Endothelial cell of umbilical vein (primary cell): ENCODE data around the gene SMARCA2. TPM values are rescaled to one million over a fixed set of nuclear protein-coding genes. Genes with fewer than 3 reads are reported as not detected.

ENCODE experiments used
- BruUV-seq: library from RNA; stranded (reverse); fragments of 400-500 nt; replicated peaks from 2 replicates; lab custom pipeline; 2021; lab: Mats Ljungman, UMichigan
- CTCF ChIA-PET: fragments of 300-600, 350-600 bp; sonication (Branson Sonifier 250); formaldehyde crosslinking; loops from one replicate; lab custom pipeline; 2021; ENCODE audit warnings: antibody characterized with exemption, inconsistent platforms; lab: Charles Lee
- POLR2A ChIA-PET: fragments of 300-600, 350-600 bp; sonication (Branson Sonifier 250); formaldehyde crosslinking; loops from one replicate; lab custom pipeline; 2021; ENCODE audit warnings: antibody characterized with exemption, inconsistent platforms; lab: Charles Lee
- DNase-seq: peaks from one replicate; pipeline ENCODE4 v3.0.0-alpha.2; 2011; ENCODE audit warnings: low read depth, low spot score
- FAIRE-seq: peaks from 2 replicates; lab custom pipeline; 2011; peaks lifted over from hg19 to GRCh38; lab: Jason Lieb, UNC
- H2AFZ ChIP-seq: 2 replicates; pipeline ENCODE4 v1.6.0; 2012; ENCODE audit warnings: low read depth, low read length, control low read depth, inconsistent platforms
- H3K27ac ChIP-seq: 2 replicates; pipeline ENCODE4 v1.5.1; 2011; ENCODE audit warnings: low read depth, mild to moderate bottlenecking, control low read depth, low read length, moderate library complexity; ENCODE audit not compliant: insufficient read depth
- H3K27me3 ChIP-seq, 2 experiments: 2 replicates each; pipeline versions ENCODE4 v1.6.0 to v1.6.1; 2011; ENCODE audit warnings: low read length in 2 of 2, mixed read lengths in 1 of 2; ENCODE audit not compliant: control insufficient read depth in 2 of 2, insufficient read depth in 2 of 2
- H3K36me3 ChIP-seq, 2 experiments: 2 replicates in 1 of 2; 3 replicates in 1 of 2; pipeline ENCODE4 v1.5.1; 2011; ENCODE audit warnings: low read length in 2 of 2, mild to moderate bottlenecking in 1 of 2, moderate library complexity in 1 of 2; ENCODE audit not compliant: control insufficient read depth in 2 of 2, insufficient read depth in 2 of 2; ENCODE audit errors: extremely low read depth in 1 of 2
- H3K4me1 ChIP-seq: 3 replicates; pipeline ENCODE4 v1.5.1; 2011; ENCODE audit warnings: mild to moderate bottlenecking, low read length; ENCODE audit not compliant: control insufficient read depth, insufficient read depth; ENCODE audit errors: extremely low read depth
- H3K4me2 ChIP-seq: 2 replicates; pipeline ENCODE4 v1.6.1; 2011; ENCODE audit warnings: low read length, control low read depth, mixed read lengths; ENCODE audit not compliant: insufficient read depth
- H3K4me3 ChIP-seq, 3 experiments: fragments of 200-600 bp in 1 of 3; sonication (generic), shearing (Covaris generic) in 1 of 3; replicated peaks in 1 of 3; 2 replicates each; pipeline ENCODE4 v1.5.1; 2011 to 2016; ENCODE audit warnings: control low read depth in 3 of 3, low read length in 3 of 3, mild to moderate bottlenecking in 2 of 3, inconsistent platforms in 1 of 3, low read depth in 1 of 3, moderate library complexity in 1 of 3; ENCODE audit not compliant: insufficient read depth in 1 of 3
- H3K79me2 ChIP-seq: 2 replicates; pipeline ENCODE4 v1.6.0; 2012; ENCODE audit warnings: low read length, inconsistent platforms; ENCODE audit not compliant: control insufficient read depth, insufficient read depth
- H3K9ac ChIP-seq: replicated peaks from 2 replicates; pipeline ENCODE3; 2011; ENCODE audit warnings: low read length, control low read depth; ENCODE audit not compliant: insufficient read depth; ENCODE audit errors: extremely low read depth
- H3K9me1 ChIP-seq: replicated peaks from 3 replicates; pipeline ENCODE4 v1.6.0; 2011; ENCODE audit warnings: mild to moderate bottlenecking, low read length; ENCODE audit not compliant: control insufficient read depth, insufficient read depth; ENCODE audit errors: extremely low read depth
- H3K9me3 ChIP-seq: replicated peaks from 2 replicates; pipeline ENCODE4 v1.5.1; 2012; ENCODE audit warnings: low read length, inconsistent platforms; ENCODE audit not compliant: control insufficient read depth, insufficient read depth
- H4K20me1 ChIP-seq: replicated peaks from 2 replicates; pipeline ENCODE3; 2011; ENCODE audit warnings: mild to moderate bottlenecking, low read length; ENCODE audit not compliant: control insufficient read depth, insufficient read depth; ENCODE audit errors: extremely low read depth
- EZH2 ChIP-seq: IDR thresholded peaks from 2 replicates; pipeline ENCODE4 v1.6.1; 2012; ENCODE audit warnings: borderline replicate concordance, low read depth, mild to moderate bottlenecking, moderate library complexity, low read length, inconsistent platforms; ENCODE audit not compliant: severe bottlenecking
- FOS ChIP-seq: IDR thresholded peaks from 2 replicates; pipeline ENCODE4 v1.6.1; 2011; ENCODE audit warnings: mild to moderate bottlenecking, low read length, moderate library complexity, borderline replicate concordance; ENCODE audit not compliant: insufficient read depth
- GATA2 ChIP-seq: IDR thresholded peaks from 2 replicates; pipeline ENCODE4 v1.7.0; 2011; ENCODE audit warnings: low read depth, mild to moderate bottlenecking, moderate library complexity, mixed read lengths, low read length; ENCODE audit not compliant: insufficient read length, insufficient read depth
- JUN ChIP-seq: IDR thresholded peaks from 2 replicates; pipeline ENCODE4 v1.6.1; 2011; ENCODE audit warnings: borderline replicate concordance, low read depth; ENCODE audit not compliant: insufficient read length, insufficient read depth
- MYC ChIP-seq: IDR thresholded peaks from one replicate; pipeline ENCODE4 v1.6.1; 2011; ENCODE audit warnings: mild to moderate bottlenecking, low read depth, low read length
- POLR2A ChIP-seq: IDR thresholded peaks from 2 replicates; pipeline ENCODE4 v1.6.1; 2012; ENCODE audit warnings: low read depth, mild to moderate bottlenecking, control low read depth, low read length
- POLR2AphosphoS5 ChIP-seq: IDR thresholded peaks from 2 replicates; pipeline ENCODE4 v1.6.1; 2012; ENCODE audit warnings: low read depth, mild to moderate bottlenecking, control low read depth, low read length, moderate library complexity; ENCODE audit not compliant: insufficient read depth
- dilution Hi-C: fragments of 300-500 bp; cut with MboI; formaldehyde crosslinking; loops from one replicate; pipeline ENCODE4 v1.15.0; 2019; ENCODE audit warnings: low sequenced_read_pairs; ENCODE audit not compliant: extremely low pct_ligation_motif_present
- intact Hi-C: fragments of 100-400 bp; cut with micrococcal nuclease; formaldehyde crosslinking; loops from one replicate; pipeline ENCODE4 v1.10.0; 2022
- polyA plus RNA-seq, 4 experiments: library from polyadenylated mRNA; depleted of rRNA in 3 of 4; stranded (reverse) in 3 of 4; unstranded in 1 of 4; fragments of >200 nt; gene quantifications; 2 replicates each; pipeline versions ENCODE4 v1.2.1 to v1.2.3, GENCODE V29; 2011 to 2012; ENCODE audit warnings: missing spikeins in 1 of 4
- total RNA-seq: library from RNA; stranded (reverse); gene quantifications from 2 replicates; pipeline ENCODE4 v1.2.3, GENCODE V29; 2021
- TF ChIP-seq, protein P1 (sequence below): IDR thresholded peaks from 2 replicates; pipeline ENCODE4 v1.6.1; 2011; ENCODE audit not compliant: insufficient read depth, insufficient read length
- TF ChIP-seq, protein P2 (sequence below), 2 donors: IDR thresholded peaks; 1 replicate in 1 of 2; 2 replicates in 1 of 2; pipeline ENCODE4 v1.5.1; 2011; ENCODE audit warnings: low read length in 2 of 2, mild to moderate bottlenecking in 2 of 2, moderate library complexity in 2 of 2, control low read depth in 1 of 2, inconsistent platforms in 1 of 2, low read depth in 1 of 2; ENCODE audit not compliant: insufficient read depth in 1 of 2; ENCODE audit errors: extremely low read depth in 1 of 2

SMARCA2 gene
- total and polyA plus RNA-seq, 2 donors (not counting 3 experiments of a cell fraction or from before 2014, with no cell fraction given), result 54.5 to 79.9 TPM

- no peak for DNase-seq
- no peaks in the 10 kb centered on the region for H3K79me2 ChIP-seq
- no TSS peak for BruUV-seq
- CTCF ChIA-PET, result no interaction called here
- H2AFZ ChIP-seq, result no peak overlapping the region
- H3K27me3 ChIP-seq, result no peaks in the 10 kb centered on the region
- POLR2A ChIA-PET, result no interaction called here
- H3K9ac ChIP-seq, result no peak overlapping the region
- FAIRE-seq, result no peak
- intact Hi-C loops, result no loop called here
- H4K20me1 ChIP-seq, result no peaks in the 10 kb centered on the region
- no peaks in the 10 kb centered on the region for H3K4me1 ChIP-seq
- no peak overlapping the region for H3K27ac ChIP-seq
- peaks cover 2 to 4% of the 10 kb centered on the region in 2 experiments for H3K36me3 ChIP-seq
- dilution Hi-C loops, result no loop called here
- H3K9me1 ChIP-seq, result no peaks in the 10 kb centered on the region
- H3K9me3 ChIP-seq, result no peaks in the 10 kb centered on the region
- H3K4me3 ChIP-seq, result no peak overlapping the region
- H3K4me2 ChIP-seq, result no peak overlapping the region
- TF ChIP-seq EZH2 (no peak), MYC (no peak), POLR2A (no peak), POLR2AphosphoS5 (no peak), FOS (no peak), JUN (no peak), GATA2 (no peak)
- TF ChIP-seq, protein P1, sequence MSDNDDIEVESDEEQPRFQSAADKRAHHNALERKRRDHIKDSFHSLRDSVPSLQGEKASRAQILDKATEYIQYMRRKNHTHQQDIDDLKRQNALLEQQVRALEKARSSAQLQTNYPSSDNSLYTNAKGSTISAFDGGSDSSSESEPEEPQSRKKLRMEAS, result no peak
- TF ChIP-seq, protein P2, sequence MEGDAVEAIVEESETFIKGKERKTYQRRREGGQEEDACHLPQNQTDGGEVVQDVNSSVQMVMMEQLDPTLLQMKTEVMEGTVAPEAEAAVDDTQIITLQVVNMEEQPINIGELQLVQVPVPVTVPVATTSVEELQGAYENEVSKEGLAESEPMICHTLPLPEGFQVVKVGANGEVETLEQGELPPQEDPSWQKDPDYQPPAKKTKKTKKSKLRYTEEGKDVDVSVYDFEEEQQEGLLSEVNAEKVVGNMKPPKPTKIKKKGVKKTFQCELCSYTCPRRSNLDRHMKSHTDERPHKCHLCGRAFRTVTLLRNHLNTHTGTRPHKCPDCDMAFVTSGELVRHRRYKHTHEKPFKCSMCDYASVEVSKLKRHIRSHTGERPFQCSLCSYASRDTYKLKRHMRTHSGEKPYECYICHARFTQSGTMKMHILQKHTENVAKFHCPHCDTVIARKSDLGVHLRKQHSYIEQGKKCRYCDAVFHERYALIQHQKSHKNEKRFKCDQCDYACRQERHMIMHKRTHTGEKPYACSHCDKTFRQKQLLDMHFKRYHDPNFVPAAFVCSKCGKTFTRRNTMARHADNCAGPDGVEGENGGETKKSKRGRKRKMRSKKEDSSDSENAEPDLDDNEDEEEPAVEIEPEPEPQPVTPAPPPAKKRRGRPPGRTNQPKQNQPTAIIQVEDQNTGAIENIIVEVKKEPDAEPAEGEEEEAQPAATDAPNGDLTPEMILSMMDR (IDR thresholded peaks at IDR 0.05; ENCODE audit: extremely low read depth in 1 of 2, insufficient read depth in 1 of 2, low read depth in 1 of 2, low read length in 2 of 2), result no peak
Measured at GRCh38 chr9:2110036-2110435, 94.9 kb downstream of the SMARCA2 start.
